Measurements from ENCODE around the gene SPHK2.

GRCh38 chr19:48659768-48660167 is 40.5 kb downstream of the SPHK2 start:
- TF ChIP-seq FOXA1 (IDR thresholded peaks at IDR 0.05): no peak
- TF ChIP-seq ELF4 (IDR thresholded peaks at IDR 0.05): no peak
- TF ChIP-seq ZNF384 (IDR thresholded peaks at IDR 0.05): no peak
